T-cell (primary cell): ENCODE results near the gene SCGB3A1. TPM values are rescaled to one million over a fixed set of nuclear protein-coding genes. Genes with fewer than 3 reads are reported as not detected.

Experiments
- ATAC-seq, 4 experiments: fragments of 200-7000 bp in 3 of 4; fragments of 150-1000 bp in 1 of 4; cut with Tn5 transposase; replicated peaks in 1 of 4; 1 replicate in 3 of 4; 2 replicates in 1 of 4; pipeline ENCODE4 v1.10.0; 2021; ENCODE audit warnings: moderate library complexity in 3 of 4, mild to moderate bottlenecking in 2 of 4, moderate number of reproducible peaks in 1 of 4
- CTCF ChIA-PET, 2 donors: fragments of 300-600 bp; sonication (Branson Sonifier 250); formaldehyde crosslinking; loops; one replicate each; lab custom pipeline; 2022; ENCODE audit warnings: antibody characterized with exemption in 2 of 2; lab: Charles Lee
- POLR2A ChIA-PET, 2 donors: fragments of 300-600 bp; sonication (Branson Sonifier 250); formaldehyde crosslinking; loops; one replicate each; lab custom pipeline; 2022; ENCODE audit warnings: antibody characterized with exemption in 2 of 2; lab: Charles Lee
- DNase-seq, 35 experiments: peaks; one replicate each; pipeline versions ENCODE4 v3.0.0 to v3.0.0-alpha.2; 2013 to 2023
- H3K27ac ChIP-seq: one replicate; pipeline ENCODE4 v1.5.1; 2013; ENCODE audit warnings: low read length
- H3K27me3 ChIP-seq, 2 experiments: replicated peaks in 1 of 2; 1 replicate in 1 of 2; 2 replicates in 1 of 2; pipeline versions ENCODE4 v1.6.1 to v1.7.0; 2013; ENCODE audit warnings: low read length in 1 of 2, mixed read lengths in 1 of 2; ENCODE audit not compliant: control insufficient read depth in 2 of 2, insufficient read depth in 2 of 2; ENCODE audit errors: extremely low read depth in 1 of 2
- H3K36me3 ChIP-seq, 2 donors: 1 replicate in 1 of 2; 2 replicates in 1 of 2; pipeline versions ENCODE4 v1.6.1 to v1.7.0; 2013; ENCODE audit warnings: low read length in 1 of 2; ENCODE audit not compliant: control insufficient read depth in 2 of 2, insufficient read depth in 1 of 2; ENCODE audit errors: extremely low read depth in 1 of 2
- H3K4me1 ChIP-seq, 2 experiments: 1 replicate in 1 of 2; 2 replicates in 1 of 2; pipeline versions ENCODE4 v1.6.1 to v1.7.0; 2013; ENCODE audit warnings: low read length in 2 of 2, mixed read lengths in 1 of 2; ENCODE audit not compliant: insufficient read depth in 2 of 2, control insufficient read depth in 1 of 2; ENCODE audit errors: extremely low read depth in 1 of 2
- H3K4me3 ChIP-seq, 2 donors: 1 replicate in 1 of 2; 2 replicates in 1 of 2; pipeline versions ENCODE4 v1.5.1 to v1.7.0; 2013; ENCODE audit warnings: mild to moderate bottlenecking in 2 of 2, low read length in 1 of 2, moderate library complexity in 1 of 2; ENCODE audit not compliant: control insufficient read depth in 1 of 2; ENCODE audit errors: extremely low read depth in 1 of 2
- H3K9me3 ChIP-seq: 2 replicates; pipeline ENCODE4 v1.7.0; 2013
- H3K27ac Mint-ChIP-seq, 2 donors: one replicate each; pipeline ENCODE4 v1.8.0; 2020 to 2021; ENCODE audit warnings: mild to moderate bottlenecking in 2 of 2, mixed read lengths in 2 of 2
- H3K27me3 Mint-ChIP-seq, 2 donors: one replicate each; pipeline ENCODE4 v1.8.0; 2021 to 2022; ENCODE audit warnings: mixed read lengths in 2 of 2
- H3K36me3 Mint-ChIP-seq: one replicate; pipeline ENCODE4 v1.8.0; 2021; ENCODE audit warnings: mixed read lengths
- H3K4me1 Mint-ChIP-seq, 3 donors: one replicate each; pipeline ENCODE4 v1.8.0; 2020 to 2022; ENCODE audit warnings: mixed read lengths in 3 of 3, mild to moderate bottlenecking in 1 of 3
- H3K4me3 Mint-ChIP-seq, 3 donors: one replicate each; pipeline ENCODE4 v1.8.0; 2020 to 2022; ENCODE audit warnings: mild to moderate bottlenecking in 3 of 3, mixed read lengths in 3 of 3, moderate library complexity in 3 of 3
- H3K9me3 Mint-ChIP-seq, 3 donors: one replicate each; pipeline ENCODE4 v1.8.0; 2020 to 2022; ENCODE audit warnings: mixed read lengths in 3 of 3
- WGBS: methylation state at CpG from one replicate; pipeline ENCODE4 v1.1.5; 2013; ENCODE audit warnings: missing lambda C conversion rate; ENCODE audit not compliant: insufficient coverage; 5-methylcytosine and 5-hydroxymethylcytosine counted together
- total RNA-seq, 35 experiments: library from RNA in 6 of 35; stranded (reverse) in 6 of 35; fragments of 120-200 nt in 1 of 35; gene quantifications; one replicate each; pipeline versions ENCODE4 v1.2.1 to v1.2.4 and lab custom pipeline; 2013 to 2026

Gene SCGB3A1
- total RNA-seq, 5 donors from 2014 or later (not counting 1 experiment from before 2014, with no cell fraction given), result 0.92 to 0.99 TPM; not detected in 3

DNA sequence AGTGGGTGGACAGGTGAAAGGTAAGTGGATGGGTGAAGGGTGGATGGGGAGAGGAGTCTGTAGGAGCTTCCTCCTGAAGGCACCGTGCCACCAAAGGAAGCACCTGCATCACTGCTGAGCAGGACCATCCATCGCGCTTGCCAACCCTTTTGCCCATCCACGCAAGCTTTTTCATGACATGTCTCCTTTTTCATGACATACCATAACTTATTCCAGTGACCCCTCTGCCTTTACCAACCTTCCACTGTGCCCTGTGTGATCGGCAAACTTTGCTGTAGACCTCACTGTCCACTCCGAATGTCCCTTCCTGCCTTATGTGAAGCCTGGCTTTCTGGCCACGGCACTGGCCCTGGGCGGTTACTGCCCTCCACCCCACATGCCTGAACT, 44.7 kb upstream of the SCGB3A1 start:
- 94% methylated on average over 7 of the region's 8 CpGs for WGBS
- Histone ChIP-seq H3K27ac (no peak overlapping the region), H3K9me3 (no peaks in the 10 kb centered on the region), H3K36me3 (no peaks in the 10 kb centered on the region), H3K27me3 (peaks cover 0 to 10% of the 10 kb centered on the region in 2 experiments), H3K4me1 (no peaks in the 10 kb centered on the region), H3K4me3 (no peak overlapping the region)
- ATAC-seq, result no peak
- ChIA-PET POLR2A (no interaction called here), CTCF (no interaction called here)
- Mint-ChIP-seq H3K27me3 (peaks cover 0 to 2% of the 10 kb centered on the region in 2 donors), H3K9me3 (no peaks in the 10 kb centered on the region), H3K4me1 (peaks cover 0 to 7% (median 0%) of the 10 kb centered on the region in 3 donors), H3K27ac (no peak overlapping the region), H3K4me3 (no peak overlapping the region), H3K36me3 (no peaks in the 10 kb centered on the region)
- DNase-seq, result no peak

DNA sequence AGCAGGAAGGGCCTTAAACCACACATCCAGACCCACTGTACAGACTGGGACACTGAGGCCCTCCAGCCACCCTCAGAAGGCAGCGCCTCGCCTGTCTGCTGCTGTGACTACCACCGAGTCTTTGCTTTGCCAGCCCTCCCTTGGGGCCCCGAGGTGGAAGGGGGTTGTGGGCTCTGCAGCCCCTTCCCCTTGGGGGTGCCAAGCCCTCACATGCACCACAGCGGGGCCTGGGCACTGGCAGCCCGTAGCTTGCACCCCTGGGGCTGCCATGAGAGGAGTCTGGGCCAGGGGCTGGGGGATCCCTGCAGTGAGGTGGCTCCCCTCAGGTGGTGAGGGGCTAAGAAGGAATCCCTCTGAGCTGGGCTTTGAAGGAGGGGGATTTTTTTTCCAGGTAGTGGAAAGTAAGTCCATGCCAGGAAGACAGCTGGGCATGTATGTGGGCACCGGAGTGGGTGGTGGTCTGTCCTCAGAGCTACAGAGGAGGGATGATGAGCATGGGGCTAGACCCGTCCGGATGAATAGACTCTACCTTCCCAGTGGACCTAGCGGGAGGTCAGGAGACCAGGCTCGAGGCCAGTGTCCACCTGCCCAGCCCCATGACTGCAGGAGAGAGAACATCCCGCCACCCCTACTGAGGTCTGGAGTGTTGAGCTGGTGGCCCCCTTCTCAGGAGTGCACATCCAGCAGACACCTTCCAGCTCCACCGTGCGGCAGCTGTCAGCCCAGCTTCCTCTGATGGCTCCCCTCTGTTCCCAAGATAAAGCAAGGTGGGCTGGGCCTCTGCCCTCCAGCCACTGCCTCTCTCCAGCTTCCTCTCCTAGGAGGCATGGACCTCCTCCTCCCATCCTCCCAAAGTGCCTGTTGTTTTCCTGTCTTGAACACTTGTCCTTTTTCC, 42.2 kb upstream of the SCGB3A1 start:
- 60% methylated on average over 6 of the region's 14 CpGs for WGBS
- no peak for ATAC-seq
- no peaks in the 10 kb centered on the region for H3K4me1 Mint-ChIP-seq
- no peak overlapping the region for H3K4me3 ChIP-seq
- H3K4me3 Mint-ChIP-seq, result no peak overlapping the region
- H3K9me3 Mint-ChIP-seq, result no peaks in the 10 kb centered on the region
- H3K36me3 Mint-ChIP-seq, result no peaks in the 10 kb centered on the region
- H3K27ac ChIP-seq, result no peak overlapping the region
- ChIA-PET POLR2A (no interaction called here), CTCF (interaction anchor here in 1 of 2 donors (0.6 kb wide), 1 partner anchor 261 kb away, joined by 4 read pairs; no protein-coding TSS in a partner anchor)
- H3K27me3 ChIP-seq, result peaks cover 0 to 3% of the 10 kb centered on the region in 2 experiments
- peaks cover 0 to 2% of the 10 kb centered on the region in 2 donors for H3K27me3 Mint-ChIP-seq
- no peak for DNase-seq
- no peaks in the 10 kb centered on the region for H3K4me1 ChIP-seq
- H3K27ac Mint-ChIP-seq, result no peak overlapping the region
- no peaks in the 10 kb centered on the region for H3K36me3 ChIP-seq
- no peaks in the 10 kb centered on the region for H3K9me3 ChIP-seq

DNA sequence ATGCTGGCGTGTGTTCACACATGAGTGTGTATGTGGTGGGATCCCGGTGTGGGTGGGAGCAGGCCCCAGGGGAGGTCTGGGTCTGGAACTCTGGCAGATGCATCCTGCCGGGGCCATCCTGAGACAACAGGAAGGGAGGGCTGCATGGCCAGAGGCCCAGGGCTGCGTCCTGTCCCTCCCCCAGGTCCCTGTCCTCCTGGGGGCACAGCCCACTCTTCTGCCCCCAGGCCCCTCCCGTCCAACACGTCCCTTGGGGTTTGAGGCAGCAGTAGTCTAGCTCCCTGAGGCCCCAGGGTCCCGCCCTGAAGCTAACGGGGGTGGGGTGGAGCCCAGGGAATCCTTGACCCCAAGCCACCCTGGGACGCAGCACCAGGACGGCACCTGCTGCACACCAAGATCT, 41.5 kb upstream of the SCGB3A1 start:
- 78% methylated on average over 8 of the region's 10 CpGs for WGBS
- no peaks in the 10 kb centered on the region for H3K9me3 ChIP-seq
- no peaks in the 10 kb centered on the region for H3K9me3 Mint-ChIP-seq
- H3K27me3 ChIP-seq, result peaks cover 0 to 3% of the 10 kb centered on the region in 2 experiments
- ATAC-seq (no peak), DNase-seq (no peak)
- H3K27ac Mint-ChIP-seq, result no peak overlapping the region
- H3K4me3 Mint-ChIP-seq, result no peak overlapping the region
- H3K4me1 Mint-ChIP-seq, result no peaks in the 10 kb centered on the region
- no peaks in the 10 kb centered on the region for H3K4me1 ChIP-seq
- H3K36me3 Mint-ChIP-seq, result no peaks in the 10 kb centered on the region
- ChIA-PET POLR2A (no interaction called here), CTCF (no interaction called here)
- no peaks in the 10 kb centered on the region for H3K36me3 ChIP-seq
- no peak overlapping the region for H3K27ac ChIP-seq
- H3K4me3 ChIP-seq, result no peak overlapping the region
- H3K27me3 Mint-ChIP-seq, result peaks cover 0 to 2% of the 10 kb centered on the region in 2 donors

DNA sequence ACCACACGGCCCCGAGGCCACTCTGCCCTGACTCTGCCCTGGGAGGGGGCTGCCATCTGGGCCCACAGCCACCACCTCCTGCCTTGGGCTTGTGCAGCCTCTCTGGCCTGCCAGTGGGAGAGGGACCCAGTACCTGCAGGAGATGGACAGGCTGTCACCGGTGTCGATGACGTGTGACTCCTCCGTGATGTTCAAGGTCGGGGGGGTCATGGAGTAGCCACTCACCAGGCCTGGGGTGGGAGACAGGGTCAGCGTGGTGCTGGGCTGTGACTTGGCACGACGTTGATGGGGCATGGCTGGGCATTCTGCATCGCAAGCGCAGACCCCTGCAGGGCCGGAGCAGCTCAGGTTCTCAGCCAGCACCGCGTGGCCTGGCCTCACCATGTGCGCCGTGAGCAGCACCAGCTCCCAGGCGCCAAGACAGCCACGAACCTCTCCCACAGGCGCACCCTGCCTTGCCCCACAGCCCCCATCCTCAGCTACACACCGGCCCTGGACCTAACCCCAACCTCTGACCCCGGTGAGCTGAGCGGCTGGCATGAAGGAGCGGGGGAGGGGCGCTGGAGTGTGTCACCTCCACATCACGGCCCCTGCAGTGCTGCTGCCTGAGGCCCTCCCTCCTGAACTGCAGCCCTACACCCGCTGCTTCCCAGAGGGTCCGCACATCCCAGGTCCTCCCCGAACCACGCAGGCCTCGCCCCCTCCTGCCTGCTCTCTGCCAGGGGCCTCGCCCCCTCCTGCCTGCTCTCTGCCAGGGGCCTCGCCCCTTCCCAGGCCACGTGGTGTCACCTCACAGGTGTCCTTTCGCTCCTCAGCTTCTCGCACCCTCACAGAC, 40.5 kb upstream of the SCGB3A1 start:
- no peaks in the 10 kb centered on the region for H3K9me3 Mint-ChIP-seq
- ChIA-PET CTCF (no interaction called here), POLR2A (no interaction called here)
- no peaks in the 10 kb centered on the region for H3K36me3 Mint-ChIP-seq
- H3K9me3 ChIP-seq, result no peaks in the 10 kb centered on the region
- no peak overlapping the region for H3K4me3 ChIP-seq
- peaks cover 0 to 5% of the 10 kb centered on the region in 2 experiments for H3K27me3 ChIP-seq
- 89% methylated on average over 33 of the region's 36 CpGs for WGBS
- no peak overlapping the region for H3K27ac ChIP-seq
- ATAC-seq (peak in 1 of 4 experiments; percentile 18), DNase-seq (no peak)
- H3K36me3 ChIP-seq, result no peaks in the 10 kb centered on the region
- peaks cover 0 to 2% of the 10 kb centered on the region in 2 donors for H3K27me3 Mint-ChIP-seq
- H3K4me1 Mint-ChIP-seq, result no peaks in the 10 kb centered on the region
- no peaks in the 10 kb centered on the region for H3K4me1 ChIP-seq
- H3K27ac Mint-ChIP-seq, result no peak overlapping the region
- H3K4me3 Mint-ChIP-seq, result no peak overlapping the region

DNA sequence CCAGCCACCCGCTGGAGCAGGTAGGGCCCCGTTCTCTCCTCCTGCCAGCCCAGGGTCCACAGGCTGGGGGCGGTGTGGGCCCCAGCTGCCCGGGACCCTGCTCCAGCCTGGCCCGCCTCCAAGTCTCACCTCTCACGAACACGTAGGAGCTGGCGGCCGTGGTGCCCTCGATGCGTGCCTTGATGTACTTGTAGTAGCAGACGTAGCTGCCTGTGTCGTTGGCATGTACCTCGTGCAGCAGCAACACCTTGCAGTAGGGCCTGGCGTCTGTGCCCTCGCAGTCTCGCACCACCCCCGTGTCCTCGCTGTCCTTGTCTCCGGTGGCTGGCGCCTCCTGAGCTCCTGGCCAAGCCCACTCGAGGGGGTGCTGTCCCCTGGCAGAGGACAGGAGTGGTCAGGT, 39.1 kb upstream of the SCGB3A1 start:
- H3K4me1 ChIP-seq, result no peaks in the 10 kb centered on the region
- CTCF ChIA-PET, result no interaction called here
- H3K36me3 Mint-ChIP-seq, result no peaks in the 10 kb centered on the region
- no peaks in the 10 kb centered on the region for H3K9me3 Mint-ChIP-seq
- POLR2A ChIA-PET, result no interaction called here
- H3K27me3 ChIP-seq, result peaks cover 0 to 8% of the 10 kb centered on the region in 2 experiments
- peaks cover 0 to 2% of the 10 kb centered on the region in 2 donors for H3K27me3 Mint-ChIP-seq
- 88% methylated on average over 22 of the region's 22 CpGs for WGBS
- ATAC-seq (no peak), DNase-seq (no peak)
- H3K27ac Mint-ChIP-seq, result no peak overlapping the region
- no peak overlapping the region for H3K4me3 Mint-ChIP-seq
- H3K4me1 Mint-ChIP-seq, result no peaks in the 10 kb centered on the region
- no peak overlapping the region for H3K27ac ChIP-seq
- no peaks in the 10 kb centered on the region for H3K36me3 ChIP-seq
- H3K4me3 ChIP-seq, result no peak overlapping the region
- no peaks in the 10 kb centered on the region for H3K9me3 ChIP-seq

DNA sequence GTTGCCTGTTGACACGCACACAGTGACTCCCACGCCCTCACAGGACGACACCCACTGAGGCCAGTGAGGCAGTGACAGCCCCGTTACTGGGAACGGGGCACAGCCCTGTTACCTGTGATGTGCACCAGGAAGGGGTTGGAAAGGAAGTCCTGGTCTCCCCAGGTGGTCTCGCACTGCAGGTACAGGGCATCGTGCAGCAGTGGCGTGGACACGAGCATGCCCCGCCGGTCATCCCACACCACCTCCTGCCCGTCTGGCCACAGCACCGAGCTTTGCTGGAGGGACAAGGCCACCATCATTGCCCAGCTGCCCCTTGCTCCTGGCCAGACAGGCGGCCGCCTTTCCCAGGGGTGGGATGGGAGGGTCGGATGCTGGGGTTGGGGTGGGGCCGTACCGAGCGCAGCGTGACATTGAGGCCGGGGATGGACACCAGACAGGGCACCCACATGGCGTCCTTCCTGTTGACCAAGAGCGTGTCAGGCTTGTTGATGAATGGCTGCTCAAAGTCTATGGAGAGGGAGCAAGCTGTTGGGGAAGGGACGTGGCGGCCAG, 38.6 kb upstream of the SCGB3A1 start:
- Histone ChIP-seq H3K4me3 (no peak overlapping the region), H3K4me1 (no peaks in the 10 kb centered on the region), H3K27me3 (peaks cover 0 to 8% of the 10 kb centered on the region in 2 experiments), H3K36me3 (no peaks in the 10 kb centered on the region), H3K27ac (no peak overlapping the region), H3K9me3 (no peaks in the 10 kb centered on the region)
- 90% methylated on average over 19 of the region's 25 CpGs for WGBS
- H3K4me1 Mint-ChIP-seq, result peaks cover under 1 to 3% (median 3%) of the 10 kb centered on the region in 3 donors
- ATAC-seq, result no peak
- H3K4me3 Mint-ChIP-seq, result no peak overlapping the region
- H3K9me3 Mint-ChIP-seq, result no peaks in the 10 kb centered on the region
- CTCF ChIA-PET, result no interaction called here
- no peaks in the 10 kb centered on the region for H3K36me3 Mint-ChIP-seq
- no peak for DNase-seq
- no peak overlapping the region for H3K27ac Mint-ChIP-seq
- peaks cover 0 to 2% of the 10 kb centered on the region in 2 donors for H3K27me3 Mint-ChIP-seq
- POLR2A ChIA-PET, result no interaction called here
